ENCODE data around the gene CSMD2.

DNA sequence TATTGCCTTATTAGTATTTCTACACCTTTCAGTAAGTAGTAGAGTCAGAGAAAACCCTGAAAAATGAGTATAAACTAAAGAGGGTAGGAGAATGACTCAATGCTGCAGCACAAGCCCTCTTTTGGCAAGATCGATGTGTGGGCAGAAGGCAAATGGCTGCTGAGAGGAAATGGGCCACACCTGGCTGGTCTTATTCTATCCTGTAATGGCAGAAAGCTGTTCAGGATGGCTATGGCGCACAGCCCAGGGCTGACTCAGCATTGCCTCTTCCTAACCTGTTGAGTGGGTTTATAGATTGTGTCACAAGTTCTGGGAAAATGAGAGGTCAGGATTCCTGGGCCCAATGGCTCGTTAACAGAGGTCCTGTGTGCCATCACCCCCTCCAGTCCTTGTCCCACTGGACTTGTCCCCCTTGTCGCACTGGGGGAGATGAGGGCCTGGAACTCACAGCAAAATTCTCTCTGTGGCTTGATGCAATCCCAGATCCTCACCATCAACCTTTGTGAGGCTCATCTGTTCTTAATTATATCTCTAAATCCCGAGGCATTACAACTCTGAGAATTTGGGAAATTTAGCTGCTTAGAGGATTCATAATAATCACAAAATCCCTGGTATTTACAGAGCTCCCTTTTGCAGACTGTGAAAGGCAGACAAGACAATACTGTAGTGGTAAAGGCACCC lies 287.9 kb downstream of the CSMD2 start:
- no peak for TF ChIP-seq POLR2AphosphoS5 (IDR thresholded peaks at IDR 0.05)
- TF ChIP-seq, protein P1, sequence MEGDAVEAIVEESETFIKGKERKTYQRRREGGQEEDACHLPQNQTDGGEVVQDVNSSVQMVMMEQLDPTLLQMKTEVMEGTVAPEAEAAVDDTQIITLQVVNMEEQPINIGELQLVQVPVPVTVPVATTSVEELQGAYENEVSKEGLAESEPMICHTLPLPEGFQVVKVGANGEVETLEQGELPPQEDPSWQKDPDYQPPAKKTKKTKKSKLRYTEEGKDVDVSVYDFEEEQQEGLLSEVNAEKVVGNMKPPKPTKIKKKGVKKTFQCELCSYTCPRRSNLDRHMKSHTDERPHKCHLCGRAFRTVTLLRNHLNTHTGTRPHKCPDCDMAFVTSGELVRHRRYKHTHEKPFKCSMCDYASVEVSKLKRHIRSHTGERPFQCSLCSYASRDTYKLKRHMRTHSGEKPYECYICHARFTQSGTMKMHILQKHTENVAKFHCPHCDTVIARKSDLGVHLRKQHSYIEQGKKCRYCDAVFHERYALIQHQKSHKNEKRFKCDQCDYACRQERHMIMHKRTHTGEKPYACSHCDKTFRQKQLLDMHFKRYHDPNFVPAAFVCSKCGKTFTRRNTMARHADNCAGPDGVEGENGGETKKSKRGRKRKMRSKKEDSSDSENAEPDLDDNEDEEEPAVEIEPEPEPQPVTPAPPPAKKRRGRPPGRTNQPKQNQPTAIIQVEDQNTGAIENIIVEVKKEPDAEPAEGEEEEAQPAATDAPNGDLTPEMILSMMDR (IDR thresholded peaks at IDR 0.05) = no peak
- TF ChIP-seq POLR2A (IDR thresholded peaks at IDR 0.05) = no peak

Data from upper lobe of left lung (tissue), 4 donors.